Measurements from ENCODE around the gene UAP1L1.

GRCh38 chr9:137084526-137084925 lies 7.2 kb downstream of the UAP1L1 start:
- TF ChIP-seq CTCF (IDR thresholded peaks at IDR 0.05; ENCODE audit: low read length) (no peak), EZH2phosphoT487 (IDR thresholded peaks at IDR 0.05; ENCODE audit: low read length) (no peak), EZH2 (optimal IDR thresholded peaks at IDR 0.05; ENCODE audit: low read depth, low read length) (no peak)
